ENCODE data around the gene NOC2L. TPM values are rescaled to one million over a fixed set of nuclear protein-coding genes. Genes with fewer than 3 reads are reported as not detected.

Gene NOC2L
- total RNA-seq, 1 donor from 2014 or later, result 33.2 TPM

DNA sequence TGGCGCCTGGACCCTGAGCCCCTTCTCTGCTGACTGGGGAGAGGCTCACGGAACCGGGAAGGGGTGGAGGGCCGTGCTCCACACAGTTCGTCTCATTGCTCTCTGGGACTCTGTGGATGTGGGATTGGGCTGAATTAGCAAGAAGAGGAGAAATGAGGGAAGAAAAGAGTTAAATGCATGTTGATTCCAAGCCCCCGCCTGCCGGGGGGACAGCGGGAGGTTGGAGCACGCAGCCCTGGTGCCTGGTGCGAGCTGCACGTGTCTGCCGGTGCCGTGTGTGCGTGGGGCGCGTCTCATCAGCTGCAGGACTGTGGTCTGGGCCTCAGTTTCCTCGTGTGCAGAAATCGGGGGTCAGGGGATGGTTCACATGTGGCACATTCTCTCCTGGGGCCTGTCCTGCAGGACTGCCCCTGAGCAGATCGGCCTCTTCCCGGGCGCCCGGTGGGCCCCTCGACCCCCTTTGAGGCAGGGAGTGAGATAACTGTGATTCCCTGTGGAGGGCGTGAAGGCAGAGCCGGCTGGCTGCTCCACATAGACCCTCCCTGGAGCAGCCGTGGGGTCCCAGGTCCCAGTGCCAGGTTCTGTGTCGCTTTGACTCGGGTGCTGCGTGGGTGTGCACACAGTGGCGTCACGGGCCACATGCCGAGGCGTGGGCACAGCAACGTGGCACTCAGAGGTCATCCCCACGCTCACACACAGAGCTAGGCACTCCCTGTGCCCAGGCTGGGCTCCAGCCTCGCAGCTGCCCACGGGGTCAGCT lies 23.9 kb downstream of the NOC2L start:
- TF ChIP-seq, protein P1, sequence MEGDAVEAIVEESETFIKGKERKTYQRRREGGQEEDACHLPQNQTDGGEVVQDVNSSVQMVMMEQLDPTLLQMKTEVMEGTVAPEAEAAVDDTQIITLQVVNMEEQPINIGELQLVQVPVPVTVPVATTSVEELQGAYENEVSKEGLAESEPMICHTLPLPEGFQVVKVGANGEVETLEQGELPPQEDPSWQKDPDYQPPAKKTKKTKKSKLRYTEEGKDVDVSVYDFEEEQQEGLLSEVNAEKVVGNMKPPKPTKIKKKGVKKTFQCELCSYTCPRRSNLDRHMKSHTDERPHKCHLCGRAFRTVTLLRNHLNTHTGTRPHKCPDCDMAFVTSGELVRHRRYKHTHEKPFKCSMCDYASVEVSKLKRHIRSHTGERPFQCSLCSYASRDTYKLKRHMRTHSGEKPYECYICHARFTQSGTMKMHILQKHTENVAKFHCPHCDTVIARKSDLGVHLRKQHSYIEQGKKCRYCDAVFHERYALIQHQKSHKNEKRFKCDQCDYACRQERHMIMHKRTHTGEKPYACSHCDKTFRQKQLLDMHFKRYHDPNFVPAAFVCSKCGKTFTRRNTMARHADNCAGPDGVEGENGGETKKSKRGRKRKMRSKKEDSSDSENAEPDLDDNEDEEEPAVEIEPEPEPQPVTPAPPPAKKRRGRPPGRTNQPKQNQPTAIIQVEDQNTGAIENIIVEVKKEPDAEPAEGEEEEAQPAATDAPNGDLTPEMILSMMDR (IDR thresholded peaks at IDR 0.05), result no peak
- Histone ChIP-seq H3K27ac (no peak overlapping the region), H3K9me3 (no peaks in the 10 kb centered on the region), H3K36me3 (no peaks in the 10 kb centered on the region), H3K27me3 (peaks cover 3% of the 10 kb centered on the region), H3K4me3 (no peak overlapping the region), H3K4me1 (peaks cover 4 to 5% of the 10 kb centered on the region in 2 donors)
- no peak for DNase-seq (ENCODE audit: low spot score in 2 of 2)
- intact Hi-C loops (cut with DNase I), result no loop called here

DNA sequence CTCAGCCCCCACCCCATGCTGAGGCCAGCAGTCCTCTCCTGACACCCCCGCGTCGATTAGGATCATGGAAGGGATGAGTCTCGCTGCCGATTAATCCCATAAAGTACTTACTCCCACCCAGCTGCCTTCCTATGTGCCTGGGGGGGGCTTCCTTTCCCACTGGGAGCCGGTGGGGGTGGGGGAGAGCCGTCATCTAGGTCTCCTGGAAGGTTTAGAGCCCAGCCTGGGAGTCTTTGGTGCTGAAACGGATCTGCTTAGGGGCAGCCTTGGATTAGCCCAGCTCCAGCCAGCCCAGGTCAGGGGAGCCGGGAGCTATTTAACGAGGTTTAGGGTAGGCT lies 25.5 kb downstream of the NOC2L start:
- intact Hi-C loops (cut with DNase I), result no loop called here
- DNase-seq (ENCODE audit: low spot score in 2 of 2), result no peak
- H3K4me3 ChIP-seq, result no peak overlapping the region
- H3K36me3 ChIP-seq, result no peaks in the 10 kb centered on the region
- TF ChIP-seq, protein P1 (IDR thresholded peaks at IDR 0.05), result no peak
- H3K27ac ChIP-seq, result no peak overlapping the region
- H3K9me3 ChIP-seq, result no peaks in the 10 kb centered on the region
- no peaks in the 10 kb centered on the region for H3K27me3 ChIP-seq
- no peaks in the 10 kb centered on the region for H3K4me1 ChIP-seq

DNA sequence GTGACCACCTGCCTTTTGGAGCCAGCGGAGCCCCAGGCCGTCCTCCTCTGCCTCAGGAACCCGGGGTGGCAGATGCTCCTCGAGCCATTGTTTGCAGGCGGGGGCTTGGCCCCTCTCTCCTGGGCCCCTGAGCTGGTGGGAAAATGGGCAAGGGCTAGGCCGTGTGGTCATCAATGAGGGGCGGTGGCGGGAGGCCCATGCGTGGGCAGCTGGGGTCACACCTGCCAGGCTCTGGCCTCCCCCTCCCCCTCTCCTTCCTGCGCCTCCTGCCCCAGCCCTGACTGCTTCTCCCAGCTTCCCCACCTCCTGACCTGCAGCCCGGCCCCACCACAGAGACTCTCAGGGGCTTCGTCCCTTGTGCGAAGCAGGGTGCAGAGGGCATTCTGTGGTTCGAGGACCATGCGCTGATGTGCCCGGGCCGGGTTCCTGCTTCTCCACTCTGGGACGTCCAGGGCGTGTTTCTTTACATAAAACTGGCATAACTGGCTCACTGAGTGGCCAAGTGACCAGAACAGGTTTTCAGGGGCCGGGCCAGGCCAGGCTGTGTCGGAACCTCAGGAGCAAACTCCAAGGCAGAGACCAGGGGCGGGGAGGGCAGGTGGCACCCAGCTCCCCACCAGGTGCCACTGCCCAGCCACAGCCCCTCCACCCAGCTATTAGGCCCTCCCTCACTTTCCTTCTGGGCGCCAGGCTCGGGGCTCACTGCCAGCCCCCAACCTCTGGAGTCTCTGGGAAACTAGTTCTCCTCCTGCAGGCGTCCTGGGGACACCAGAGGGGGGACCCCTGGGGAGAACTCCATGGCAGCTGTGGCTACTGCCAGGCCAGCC lies 26.1 kb downstream of the NOC2L start:
- Histone ChIP-seq H3K27me3 (no peaks in the 10 kb centered on the region), H3K4me3 (no peak overlapping the region), H3K27ac (no peak overlapping the region), H3K9me3 (no peaks in the 10 kb centered on the region), H3K4me1 (no peaks in the 10 kb centered on the region), H3K36me3 (no peaks in the 10 kb centered on the region)
- TF ChIP-seq, protein P1 (IDR thresholded peaks at IDR 0.05), result no peak
- intact Hi-C loops (cut with DNase I), result no loop called here
- DNase-seq (ENCODE audit: low spot score in 2 of 2), result no peak

DNA sequence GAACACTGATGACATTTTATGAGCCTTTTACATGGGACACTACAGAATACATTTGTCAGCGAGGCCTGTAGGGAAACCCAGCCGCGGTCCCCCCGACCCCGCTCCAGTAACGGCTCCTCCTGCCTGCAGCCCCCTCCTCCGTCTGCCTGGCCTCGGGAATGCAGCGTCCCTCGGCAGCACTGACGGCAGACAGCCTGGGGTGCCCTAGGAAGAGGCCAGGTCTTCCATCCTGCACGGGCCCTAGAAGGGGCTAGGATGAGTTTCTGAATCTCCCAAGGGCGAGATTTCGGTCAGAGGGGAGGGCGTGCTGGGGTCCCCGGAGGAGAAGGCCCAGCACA lies 26.9 kb downstream of the NOC2L start:
- DNase-seq (ENCODE audit: low spot score in 2 of 2), result no peak
- intact Hi-C loops (cut with DNase I), result no loop called here
- Histone ChIP-seq H3K9me3 (no peaks in the 10 kb centered on the region), H3K27me3 (no peaks in the 10 kb centered on the region), H3K4me1 (no peaks in the 10 kb centered on the region), H3K36me3 (no peaks in the 10 kb centered on the region), H3K27ac (no peak overlapping the region), H3K4me3 (no peak overlapping the region)
- TF ChIP-seq, protein P1 (IDR thresholded peaks at IDR 0.05), result no peak

DNA sequence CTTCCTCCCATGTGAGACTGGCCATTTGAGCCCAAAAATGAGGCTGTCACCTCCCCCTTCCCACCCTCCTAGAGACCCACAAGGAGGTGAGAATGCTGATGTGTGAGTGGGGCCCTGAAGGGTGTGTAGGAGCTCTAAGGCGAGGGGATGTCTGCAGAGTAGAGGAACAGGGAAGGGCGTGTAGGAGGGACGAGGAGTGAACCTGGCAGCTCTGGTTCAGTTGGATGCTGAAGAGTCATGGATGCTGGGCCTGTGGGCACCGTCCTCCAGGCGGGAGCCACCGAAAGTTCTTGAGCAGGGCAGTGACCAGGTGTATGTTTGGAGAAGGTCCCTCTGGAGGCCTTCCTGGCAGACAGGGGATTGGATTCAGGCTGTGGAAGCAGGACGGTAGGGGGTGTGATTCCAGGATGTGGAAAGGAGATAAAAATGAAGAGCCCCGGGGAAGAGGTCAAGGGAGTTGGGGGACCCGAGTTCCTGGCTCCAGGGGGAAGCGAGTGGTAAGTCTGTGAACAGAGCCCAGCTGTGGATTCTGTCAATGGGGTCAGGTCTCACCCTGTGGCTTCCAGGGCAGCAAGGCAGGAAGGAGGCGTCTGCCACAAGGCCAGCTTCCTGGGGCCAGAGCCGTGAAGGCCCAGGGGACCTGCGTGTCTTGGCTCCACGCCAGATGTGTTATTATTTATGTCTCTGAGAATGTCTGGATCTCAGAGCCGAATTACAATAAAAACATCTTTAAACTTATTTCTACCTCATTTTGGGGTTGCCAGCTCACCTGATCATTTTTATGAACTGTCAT lies 27.5 kb downstream of the NOC2L start:
- Histone ChIP-seq H3K27me3 (no peaks in the 10 kb centered on the region), H3K4me3 (no peak overlapping the region), H3K27ac (no peak overlapping the region), H3K9me3 (no peaks in the 10 kb centered on the region), H3K36me3 (no peaks in the 10 kb centered on the region), H3K4me1 (no peaks in the 10 kb centered on the region)
- intact Hi-C loops (cut with DNase I), result no loop called here
- no peak for DNase-seq (ENCODE audit: low spot score in 2 of 2)
- TF ChIP-seq, protein P1 (IDR thresholded peaks at IDR 0.05), result no peak
